GM12878 (cell line): ENCODE data around the gene REEP1. TPM values are rescaled to one million over a fixed set of nuclear protein-coding genes. Genes with fewer than 3 reads are reported as not detected.

Experiments used
- ATAC-seq: fragments of 200-7000 bp; cut with Tn5 transposase; 3 replicates; pipeline ENCODE4 v1.9.1; 2020; ENCODE audit warnings: mild to moderate bottlenecking, moderate library complexity
- BruUV-seq: library from RNA; stranded (reverse); fragments of 400-500 nt; replicated peaks from 2 replicates; lab custom pipeline; 2021; lab: Mats Ljungman, UMichigan
- CTCF ChIA-PET: fragments of 300-600 bp; sonication (Branson Sonifier 250); formaldehyde crosslinking; extraction: SDS; loops from one replicate; lab custom pipeline; 2021; ENCODE audit warnings: inconsistent platforms; lab: Yijun Ruan, JAX
- POLR2A ChIA-PET: fragments of 350-600 bp; formaldehyde crosslinking; extraction: SDS; loops from one replicate; lab custom pipeline; 2021; ENCODE audit warnings: inconsistent platforms; lab: Charles Lee
- RAD21 ChIA-PET: fragments of 300-600 bp; sonication (Branson Sonifier 250); formaldehyde crosslinking; loops from one replicate; lab custom pipeline; 2023; ENCODE audit warnings: antibody characterized with exemption; ENCODE audit not compliant: unreplicated experiment; lab: Charles Lee
- SMC1A ChIA-PET: fragments of 300-600 bp; sonication (Branson Sonifier 250); formaldehyde crosslinking; loops from one replicate; lab custom pipeline; 2023; ENCODE audit not compliant: unreplicated experiment, uncharacterized antibody; lab: Charles Lee
- DNase-seq: peaks from one replicate; pipeline ENCODE4 v3.0.0-alpha.2; 2011; ENCODE audit warnings: low read depth, low spot score
- FAIRE-seq: peaks from 3 replicates; lab custom pipeline; 2011; peaks lifted over from hg19 to GRCh38; lab: Jason Lieb, UNC
- H2AFZ ChIP-seq: 2 replicates; pipeline ENCODE4 v1.6.0; 2011; ENCODE audit warnings: low read depth, low read length, control low read depth; ENCODE audit not compliant: control insufficient read depth
- H3K27ac ChIP-seq: 2 replicates; pipeline ENCODE4 v1.5.1; 2011; ENCODE audit warnings: control low read depth; ENCODE audit not compliant: control insufficient read depth, insufficient read depth
- H3K27me3 ChIP-seq, 2 experiments: replicated peaks in 1 of 2; 2 replicates each; pipeline versions ENCODE4 v1.6.0 to v1.6.1; 2011; ENCODE audit warnings: low read length in 1 of 2; ENCODE audit not compliant: control insufficient read depth in 2 of 2, insufficient read depth in 2 of 2
- H3K36me3 ChIP-seq, 2 experiments: 2 replicates each; pipeline ENCODE4 v1.5.1; 2011; ENCODE audit warnings: low read length in 1 of 2; ENCODE audit not compliant: control insufficient read depth in 2 of 2, insufficient read depth in 2 of 2
- H3K4me1 ChIP-seq: 2 replicates; pipeline ENCODE4 v1.6.1; 2011; ENCODE audit warnings: mild to moderate bottlenecking, low read length, moderate library complexity, mixed read lengths; ENCODE audit not compliant: control insufficient read depth, insufficient read depth
- H3K4me2 ChIP-seq: 2 replicates; pipeline ENCODE4 v1.6.0; 2011; ENCODE audit warnings: control low read depth; ENCODE audit not compliant: control insufficient read depth, insufficient read depth
- H3K4me3 ChIP-seq: fragments of 200-600 bp; sonication (generic); 2 replicates; pipeline ENCODE4 v1.5.1; 2016
- H3K79me2 ChIP-seq: 2 replicates; pipeline ENCODE4 v1.6.0; 2011; ENCODE audit warnings: low read length; ENCODE audit not compliant: control insufficient read depth, insufficient read depth
- H3K9ac ChIP-seq: 2 replicates; pipeline ENCODE4 v1.8.0; 2011; ENCODE audit warnings: low read length, control low read depth, mixed read lengths; ENCODE audit not compliant: control insufficient read depth, insufficient read depth
- H3K9me3 ChIP-seq: replicated peaks from 3 replicates; pipeline ENCODE4 v1.5.1; 2011; ENCODE audit warnings: mild to moderate bottlenecking, low read length; ENCODE audit not compliant: control insufficient read depth, insufficient read depth
- H4K20me1 ChIP-seq: 2 replicates; pipeline ENCODE4 v1.6.0; 2011; ENCODE audit not compliant: control insufficient read depth, insufficient read depth
- BCLAF1 ChIP-seq: fragments of 450-650 bp; IDR thresholded peaks from 2 replicates; pipeline ENCODE4 v1.6.1; 2017; ENCODE audit warnings: antibody characterized with exemption, mild to moderate bottlenecking, moderate library complexity
- CEBPB ChIP-seq, 2 experiments: fragments of 150-350 bp in 1 of 2; IDR thresholded peaks; 2 replicates each; pipeline ENCODE4 v1.6.1; 2012 to 2014; ENCODE audit warnings: low read depth in 2 of 2, low read length in 2 of 2, borderline replicate concordance in 1 of 2, inconsistent platforms in 1 of 2
- ESRRA ChIP-seq: IDR thresholded peaks from 2 replicates; pipeline ENCODE4 v1.6.1; 2012; ENCODE audit warnings: mild to moderate bottlenecking, low read length, improper control_type of control experiment
- FOS ChIP-seq: IDR thresholded peaks from 3 replicates; pipeline ENCODE4 v1.6.1; 2011; ENCODE audit warnings: borderline replicate concordance; ENCODE audit not compliant: insufficient read length; ENCODE audit errors: extremely low read depth
- IKZF2 ChIP-seq, 2 experiments: fragments of 450-650 bp; IDR thresholded peaks; 2 replicates each; pipeline ENCODE4 v1.6.1; 2017; ENCODE audit warnings: mild to moderate bottlenecking in 2 of 2, moderate library complexity in 2 of 2
- SIX5 ChIP-seq: IDR thresholded peaks from 2 replicates; pipeline ENCODE4 v1.6.1; 2011; ENCODE audit warnings: mild to moderate bottlenecking, low read depth, low read length, moderate library complexity; ENCODE audit not compliant: severe bottlenecking
- ZNF384 ChIP-seq: IDR thresholded peaks from 2 replicates; pipeline ENCODE4 v1.6.1; 2012; ENCODE audit warnings: low read depth, mild to moderate bottlenecking, low read length, improper control_type of control experiment, borderline replicate concordance
- WGBS: methylation state at CpG from one replicate; pipeline ENCODE4 v1.1.6; 2016; ENCODE audit warnings: low lambda C conversion rate; ENCODE audit not compliant: insufficient replicate concordance, insufficient coverage; ENCODE audit errors: missing lambda C conversion rate; 5-methylcytosine and 5-hydroxymethylcytosine counted together
- in situ Hi-C: fragments of 300-500 bp; cut with MboI; formaldehyde crosslinking; loops from 9 replicates; pipeline ENCODE4 v1.14.3; 2018; ENCODE audit warnings: mixed read lengths
- intact Hi-C: fragments of 100-400 bp; cut with micrococcal nuclease; formaldehyde crosslinking; loops from one replicate; pipeline ENCODE4 v1.14.2; 2022; ENCODE audit not compliant: unreplicated experiment
- polyA plus RNA-seq, 11 experiments: library from polyadenylated mRNA; depleted of rRNA in 4 of 11; unstranded in 6 of 11; stranded (reverse) in 5 of 11; fragments of >200 nt; fragmentation: Nextera tagmentation in 4 of 11; fragmentation: Illumina TruSeq in 1 of 11; extraction: Ambion mirVana in 4 of 11; extraction: Trizol in 1 of 11; gene quantifications; 1 replicate in 1 of 11; 2 replicates in 10 of 11; pipeline versions ENCODE4 v1.2.1 to v1.2.3, GENCODE V29; 2011 to 2016; ENCODE audit warnings: inconsistent platforms in 2 of 11, missing spikeins in 2 of 11, low read depth in 1 of 11
- total RNA-seq, 4 experiments: library from RNA; depleted of rRNA in 3 of 4; stranded (reverse); fragments of >200 nt in 3 of 4; fragmentation: Illumina TruSeq in 1 of 4; extraction: Trizol in 1 of 4; gene quantifications; 2 replicates each; pipeline versions ENCODE4 v1.2.1 to v1.2.3, GENCODE V29; 2013 to 2021

The REEP1 gene
- total and polyA plus RNA-seq, 10 of the 15 experiments (the other 5 are each of a cell fraction or from before 2014, with no cell fraction given), result 0.02 to 0.30 (median 0.09) TPM; not detected in 1

GRCh38 chr2:86281066-86281700 is 56.2 kb downstream of the REEP1 start:
- Histone ChIP-seq H3K27me3 (no peaks in the 10 kb centered on the region), H3K4me3 (no peak overlapping the region), H4K20me1 (no peaks in the 10 kb centered on the region), H2AFZ (no peak overlapping the region), H3K27ac (no peak overlapping the region), H3K9ac (no peak overlapping the region), H3K36me3 (no peaks in the 10 kb centered on the region), H3K4me1 (no peaks in the 10 kb centered on the region), H3K9me3 (no peaks in the 10 kb centered on the region), H3K4me2 (no peak overlapping the region), H3K79me2 (no peaks in the 10 kb centered on the region)
- no TSS peak for BruUV-seq
- 53% methylated on average over 14 of the region's 14 CpGs for WGBS
- ChIA-PET SMC1A (interaction anchor here (1.2 to 3.1 kb wide), 4 partner anchors 7 to 60 kb away, joined by 4 to 12 read pairs (median 6); no protein-coding TSS in a partner anchor), POLR2A (no interaction called here), RAD21 (no interaction called here), CTCF (interaction anchor here (0.6 to 1.7 kb wide), 3 partner anchors 15 to 612 kb away, joined by 3 to 5 read pairs (median 3); no protein-coding TSS in a partner anchor)
- in situ Hi-C loops, result no loop called here
- FAIRE-seq (no peak), DNase-seq (no peak), ATAC-seq (no peak)
- intact Hi-C loops, result no loop called here
- no peak for TF ChIP-seq FOS
- no peak for TF ChIP-seq CEBPB (IDR thresholded peaks at IDR 0.05; ENCODE audit: borderline replicate concordance in 1 of 2, low read depth in 2 of 2, low read length in 2 of 2)
- TF ChIP-seq BCLAF1, result no peak
- no peak for TF ChIP-seq SIX5
- TF ChIP-seq IKZF2 (IDR thresholded peaks at IDR 0.05), result no peak
- no peak for TF ChIP-seq ZNF384
- no peak for TF ChIP-seq ESRRA
